Measurements from ENCODE around the gene KCNB1. TPM values are rescaled to one million over a fixed set of nuclear protein-coding genes. Genes with fewer than 3 reads are reported as not detected.

The KCNB1 gene
- total and polyA plus RNA-seq, 2 donors (not counting 1 experiment from before 2014, with no cell fraction given), result 0.12 TPM; not detected in 1

GRCh38 chr20:49346682-49347081 lies 135.8 kb downstream of the KCNB1 start:
- Histone ChIP-seq H3K27me3 (replicated peaks in 1 of 4; ENCODE audit: control extremely low read depth in 1 of 4, control insufficient read depth in 3 of 4, insufficient read depth in 4 of 4, low read length in 3 of 4) (peaks cover 0 to 5% (median 2%) of the 10 kb centered on the region in 4 experiments), H3K27ac (ENCODE audit: low read length in 2 of 2) (no peak overlapping the region), H3K9me3 (ENCODE audit: control extremely low read depth in 1 of 3, control insufficient read depth in 2 of 3, insufficient read depth in 1 of 3, low read length in 2 of 3) (no peaks in the 10 kb centered on the region), H3K4me3 (ENCODE audit: control extremely low read depth in 1 of 5, extremely low read depth in 1 of 5, insufficient read depth in 1 of 5, low read depth in 2 of 5, low read length in 4 of 5) (no peak overlapping the region), H3K4me1 (ENCODE audit: control insufficient read depth in 2 of 2, insufficient read depth in 2 of 2, low read length in 2 of 2) (no peaks in the 10 kb centered on the region), H3K79me2 (ENCODE audit: control insufficient read depth, insufficient read depth, low read length) (no peaks in the 10 kb centered on the region), H3K9ac (ENCODE audit: low read length) (no peak overlapping the region), H2AFZ (ENCODE audit: insufficient read depth, low read depth, low read length, poor library complexity, severe bottlenecking) (no peak overlapping the region), H3K36me3 (replicated peaks in 1 of 2; ENCODE audit: control extremely low read depth in 1 of 2, control insufficient read depth in 1 of 2, extremely low read depth in 1 of 2, insufficient read depth in 2 of 2, low read length in 1 of 2) (no peaks in the 10 kb centered on the region), H3K4me2 (replicated peaks; ENCODE audit: low read depth, low read length, poor library complexity, severe bottlenecking) (no peak overlapping the region), H4K20me1 (ENCODE audit: control insufficient read depth, insufficient read depth, low read length, poor library complexity, severe bottlenecking) (no peaks in the 10 kb centered on the region)
- H3K27ac Mint-ChIP-seq, result no peak overlapping the region
- ChIA-PET CTCF (interaction anchor here (0.8 to 1.6 kb wide), 3 partner anchors 10 to 162 kb away, joined by 3 to 8 read pairs (median 5); no protein-coding TSS in a partner anchor), POLR2A (no interaction called here)
- no peak for ATAC-seq (ENCODE audit: low read depth)
- no peaks in the 10 kb centered on the region for H3K9me3 Mint-ChIP-seq (ENCODE audit: insufficient read depth)
- no peaks in the 10 kb centered on the region for H3K4me1 Mint-ChIP-seq
- H3K27me3 Mint-ChIP-seq, result peaks cover 28% of the 10 kb centered on the region
- 100% methylated on average over 1 of the region's 3 CpGs for WGBS (ENCODE audit: insufficient coverage)
- TF ChIP-seq EZH2 (IDR thresholded peaks at IDR 0.05; ENCODE audit: borderline replicate concordance, insufficient read depth, low read depth, low read length, poor library complexity, severe bottlenecking) (no peak), CTCF (IDR thresholded peaks at IDR 0.05) (no peak)
- intact Hi-C loops (cut with micrococcal nuclease), result no loop called here
- H3K4me3 Mint-ChIP-seq, result no peak overlapping the region
- no peak for DNase-seq

GRCh38 chr20:49345524-49345923 lies 136.9 kb downstream of the KCNB1 start:
- POLR2A ChIA-PET, result no interaction called here
- no peak overlapping the region for H3K4me3 ChIP-seq (ENCODE audit: control extremely low read depth in 1 of 5, extremely low read depth in 1 of 5, insufficient read depth in 1 of 5, low read depth in 2 of 5, low read length in 4 of 5)
- no peak overlapping the region for H3K4me2 ChIP-seq (replicated peaks; ENCODE audit: low read depth, low read length, poor library complexity, severe bottlenecking)
- WGBS (ENCODE audit: insufficient coverage), result 91% methylated on average over 12 of the region's 14 CpGs
- H3K79me2 ChIP-seq (ENCODE audit: control insufficient read depth, insufficient read depth, low read length), result no peaks in the 10 kb centered on the region
- no peaks in the 10 kb centered on the region for H4K20me1 ChIP-seq (ENCODE audit: control insufficient read depth, insufficient read depth, low read length, poor library complexity, severe bottlenecking)
- intact Hi-C loops (cut with micrococcal nuclease), result no loop called here
- no peaks in the 10 kb centered on the region for H3K9me3 ChIP-seq (ENCODE audit: control extremely low read depth in 1 of 3, control insufficient read depth in 2 of 3, insufficient read depth in 1 of 3, low read length in 2 of 3)
- Mint-ChIP-seq H3K27ac (no peak overlapping the region), H3K27me3 (peaks cover 22% of the 10 kb centered on the region), H3K4me3 (no peak overlapping the region), H3K4me1 (no peaks in the 10 kb centered on the region), H3K9me3 (ENCODE audit: insufficient read depth) (no peaks in the 10 kb centered on the region)
- TF ChIP-seq CTCF (IDR thresholded peaks at IDR 0.05) (no peak), EZH2 (IDR thresholded peaks at IDR 0.05; ENCODE audit: borderline replicate concordance, insufficient read depth, low read depth, low read length, poor library complexity, severe bottlenecking) (no peak)
- no peak overlapping the region for H2AFZ ChIP-seq (ENCODE audit: insufficient read depth, low read depth, low read length, poor library complexity, severe bottlenecking)
- no peak overlapping the region for H3K27ac ChIP-seq (ENCODE audit: low read length in 2 of 2)
- H3K9ac ChIP-seq (ENCODE audit: low read length), result no peak overlapping the region
- no peaks in the 10 kb centered on the region for H3K4me1 ChIP-seq (ENCODE audit: control insufficient read depth in 2 of 2, insufficient read depth in 2 of 2, low read length in 2 of 2)
- CTCF ChIA-PET, result no interaction called here
- no peaks in the 10 kb centered on the region for H3K36me3 ChIP-seq (replicated peaks in 1 of 2; ENCODE audit: control extremely low read depth in 1 of 2, control insufficient read depth in 1 of 2, extremely low read depth in 1 of 2, insufficient read depth in 2 of 2, low read length in 1 of 2)
- DNase-seq (no peak), ATAC-seq (ENCODE audit: low read depth) (no peak)
- H3K27me3 ChIP-seq (replicated peaks in 1 of 4; ENCODE audit: control extremely low read depth in 1 of 4, control insufficient read depth in 3 of 4, insufficient read depth in 4 of 4, low read length in 3 of 4), result peaks cover 0 to 4% (median 1%) of the 10 kb centered on the region in 4 experiments

Data from B cell (primary cell).